Kidney capillary endothelial cell (primary cell): Measurements from ENCODE around the gene ABCA13.

Experiments
- DNase-seq: peaks from one replicate; pipeline ENCODE4 v3.0.0-alpha.2; 2018; ENCODE audit warnings: low spot score

Gene ABCA13

DNA sequence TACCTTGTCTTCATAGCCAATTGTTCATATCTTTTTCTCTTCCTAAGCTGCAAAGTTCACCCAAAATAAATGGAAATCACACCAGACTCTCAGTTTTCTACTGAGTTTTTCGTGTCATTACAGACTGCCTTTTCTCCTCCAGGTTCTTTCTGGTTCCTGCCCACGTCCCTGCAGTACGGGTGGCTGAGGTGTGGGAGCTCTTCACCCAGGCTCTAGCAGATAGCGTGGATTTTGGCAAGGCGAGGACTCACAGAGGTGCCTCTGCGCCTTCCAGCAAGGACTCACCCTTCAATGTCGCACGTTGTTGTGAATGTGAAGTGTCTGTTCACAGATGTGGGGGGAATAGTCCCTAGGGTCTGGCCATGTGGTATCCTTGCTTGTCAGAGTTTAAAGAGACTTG lies 71.6 kb downstream of the ABCA13 start:
- no peak for DNase-seq

DNA sequence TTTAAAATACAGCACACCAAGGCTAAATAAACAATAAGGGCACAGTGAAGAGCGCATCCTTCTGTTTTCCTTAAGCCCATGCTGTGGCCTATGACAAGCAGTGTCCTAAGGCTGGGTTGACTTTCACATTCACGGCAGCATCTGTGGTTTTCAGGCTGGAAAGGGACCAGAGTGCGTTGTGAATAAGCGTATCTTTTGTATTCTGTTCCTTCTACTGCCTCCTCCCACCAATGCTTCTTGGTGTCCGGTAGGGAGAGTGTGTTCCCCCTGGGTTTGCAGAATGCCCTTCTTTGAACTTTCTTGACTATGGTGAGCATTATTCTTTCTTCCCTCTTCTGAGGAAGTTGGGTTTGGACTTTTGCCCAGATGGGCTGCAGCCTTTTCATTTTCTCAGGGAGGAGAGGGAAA lies 73.6 kb downstream of the ABCA13 start:
- no peak for DNase-seq

DNA sequence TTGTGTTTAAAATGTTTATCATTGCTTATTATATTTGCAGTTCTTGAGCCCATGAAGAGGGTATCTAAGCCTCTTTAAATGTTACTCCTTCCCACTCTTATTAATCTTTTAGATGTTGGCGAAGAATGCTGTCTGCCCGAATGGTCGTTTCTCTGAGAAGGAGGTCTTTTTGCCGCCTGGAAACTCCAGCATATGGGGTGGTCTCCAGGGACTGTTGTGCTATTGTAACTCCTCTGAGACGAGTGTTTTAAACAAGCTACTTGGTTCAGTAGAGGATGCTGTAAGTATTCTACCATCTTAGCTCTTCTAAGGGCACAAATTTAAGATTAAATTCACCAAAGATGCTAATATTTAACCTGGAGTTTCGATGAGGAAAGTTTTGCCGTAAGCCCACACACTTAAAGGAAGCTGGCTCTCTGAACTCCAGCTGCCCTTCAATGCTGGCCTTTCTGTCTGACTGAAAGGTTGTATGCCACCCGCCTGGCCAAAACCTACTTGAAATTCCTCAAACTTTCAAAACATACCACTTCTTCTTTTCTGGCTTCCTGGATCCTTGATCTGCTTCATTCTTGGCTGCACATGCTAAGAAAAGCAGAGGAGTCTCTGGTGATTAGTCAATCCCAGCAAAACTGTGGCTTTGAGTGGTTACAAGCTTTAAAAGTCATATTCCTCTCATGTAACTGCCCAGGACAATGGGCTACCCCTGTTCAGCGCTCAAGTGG lies 74.7 kb downstream of the ABCA13 start:
- no peak for DNase-seq

DNA sequence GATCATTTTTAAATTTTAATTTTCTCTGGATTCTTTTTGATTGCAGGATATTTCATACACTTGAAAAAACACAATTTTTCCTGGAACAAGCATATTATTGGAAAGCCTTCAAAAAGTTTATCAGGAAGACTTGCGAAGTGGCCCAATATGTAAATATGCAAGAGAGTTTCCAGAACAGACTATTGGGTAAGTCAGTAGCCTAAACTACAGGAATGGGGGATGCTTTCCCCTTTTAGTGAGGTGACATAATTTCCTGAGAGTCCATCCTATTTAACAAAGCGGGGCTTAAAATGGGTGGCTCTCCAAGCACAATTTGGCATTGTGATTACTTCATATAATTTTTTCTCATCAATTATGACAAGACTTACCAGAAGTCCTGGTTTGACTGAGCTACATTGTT lies 77.9 kb downstream of the ABCA13 start:
- no peak for DNase-seq

DNA sequence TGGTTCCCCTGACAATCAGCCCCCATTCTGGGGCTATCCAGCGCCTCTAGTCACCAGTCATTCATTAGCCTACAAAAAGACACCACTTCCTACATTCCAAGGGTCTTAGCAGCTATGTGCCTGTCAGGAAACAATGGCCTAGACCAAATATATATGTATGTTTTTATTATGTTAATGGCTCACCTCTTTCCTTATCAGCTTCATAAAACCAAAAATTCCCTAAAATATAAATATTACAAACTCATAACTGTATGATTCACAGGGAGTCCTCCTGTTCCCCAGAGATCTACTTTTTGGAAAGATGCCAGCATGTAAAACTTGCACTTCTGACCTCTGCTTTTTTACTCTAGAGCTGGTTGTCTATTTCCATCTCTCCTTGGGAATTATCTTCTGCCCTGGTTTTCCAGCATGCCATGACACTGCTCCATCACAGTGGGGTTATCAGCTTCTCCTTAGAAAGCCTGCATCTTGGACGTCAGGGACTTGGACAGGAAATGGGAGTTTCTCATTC lies 79.2 kb downstream of the ABCA13 start:
- peak; percentile 30 for DNase-seq

DNA sequence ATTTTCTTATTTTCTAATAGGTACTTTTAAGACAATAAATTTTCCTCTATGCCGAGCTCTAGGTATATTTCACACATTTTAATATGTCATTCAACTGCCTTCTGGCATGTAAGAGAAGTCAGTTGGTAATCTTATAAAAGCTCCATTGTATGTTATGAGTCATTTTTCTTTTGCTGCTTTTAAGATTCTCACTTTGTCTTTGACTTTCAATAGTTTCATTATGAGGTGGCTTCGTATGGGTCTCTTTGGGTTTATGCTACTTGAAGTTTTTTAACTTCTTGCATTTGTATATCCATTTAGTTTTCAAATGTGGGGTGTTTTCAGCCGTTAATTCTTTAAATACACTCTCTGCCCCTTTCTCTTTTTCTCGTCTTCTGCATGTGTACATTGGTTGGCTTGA lies 80.5 kb downstream of the ABCA13 start:
- DNase-seq, result no peak

DNA sequence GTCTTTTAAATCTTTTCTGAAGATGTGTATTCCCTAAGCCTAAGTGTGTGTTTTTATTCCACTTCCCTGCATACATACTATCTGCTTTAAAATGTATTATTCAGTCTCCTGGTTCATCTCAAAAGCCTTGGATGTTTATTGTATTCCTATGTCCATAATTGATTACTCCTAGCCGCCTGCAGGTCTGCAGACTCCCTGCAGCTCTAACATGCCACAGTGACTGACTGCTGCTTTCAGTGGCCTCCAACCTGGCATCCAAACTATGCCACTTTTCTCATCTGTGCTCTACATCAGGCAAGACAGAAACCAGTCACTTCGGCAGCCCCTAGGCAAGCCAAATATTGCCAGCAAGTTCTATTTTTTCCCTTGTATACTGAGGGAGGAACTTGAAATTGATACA lies 81.7 kb downstream of the ABCA13 start:
- DNase-seq, result no peak

GRCh38 chr7:48255046-48255445 lies 83.8 kb downstream of the ABCA13 start:
- DNase-seq, result no peak

DNA sequence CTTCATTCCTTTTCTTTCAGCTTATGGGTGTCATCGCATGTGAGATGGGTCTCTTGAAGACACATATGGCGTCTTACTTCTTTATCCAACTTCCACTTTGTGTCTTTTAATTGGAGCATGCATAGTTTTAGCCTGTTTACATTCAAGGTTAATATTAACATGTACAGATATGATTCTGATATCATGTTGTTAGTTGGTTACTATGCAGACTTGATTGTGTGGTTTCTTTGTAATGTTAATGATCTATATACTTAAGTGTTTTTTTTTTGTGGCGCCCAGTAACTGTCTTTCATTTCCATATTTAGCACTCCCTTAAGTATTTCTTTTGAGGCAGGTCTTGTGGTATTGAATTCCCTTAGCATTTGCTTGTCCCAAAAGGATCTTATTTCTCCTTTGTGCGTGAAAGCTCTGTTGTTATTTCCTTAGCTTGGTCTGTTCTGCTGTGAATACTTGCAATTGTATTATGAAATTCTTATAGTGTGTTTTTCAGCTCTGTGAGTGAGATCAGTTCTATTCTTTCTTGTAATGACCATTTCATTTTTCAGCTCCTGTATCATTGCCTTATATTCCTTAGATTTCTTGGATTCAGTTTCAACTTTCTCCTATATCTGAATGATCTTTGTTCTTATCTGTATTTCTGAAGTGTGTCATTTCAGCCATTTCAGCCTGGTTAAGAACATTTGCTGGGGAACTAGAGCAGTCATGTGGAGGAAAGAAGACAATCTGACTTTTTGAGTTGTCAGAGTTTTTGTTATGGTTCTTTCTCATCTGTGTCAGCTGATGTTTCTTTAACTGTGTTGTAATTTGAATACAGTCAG lies 88.4 kb downstream of the ABCA13 start:
- no peak for DNase-seq

DNA sequence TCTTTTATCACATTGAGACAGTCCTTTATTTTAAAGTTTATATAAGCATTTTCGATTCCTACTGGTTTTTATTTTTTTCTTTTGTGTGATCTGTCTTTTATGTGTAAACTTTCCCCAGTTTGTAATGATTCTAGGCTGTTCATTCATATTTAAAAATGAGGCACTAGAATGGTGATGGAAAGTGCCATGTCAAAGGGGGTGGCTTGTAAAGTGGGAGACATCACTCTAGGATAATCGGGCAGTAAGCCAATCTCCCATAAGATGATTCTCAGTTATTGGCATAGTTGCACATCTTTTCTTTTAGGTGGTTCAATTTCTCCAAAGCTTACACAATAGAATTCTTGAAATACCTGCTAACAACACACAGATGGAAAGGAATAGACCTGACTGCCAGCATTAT lies 90.4 kb downstream of the ABCA13 start:
- DNase-seq, result no peak

DNA sequence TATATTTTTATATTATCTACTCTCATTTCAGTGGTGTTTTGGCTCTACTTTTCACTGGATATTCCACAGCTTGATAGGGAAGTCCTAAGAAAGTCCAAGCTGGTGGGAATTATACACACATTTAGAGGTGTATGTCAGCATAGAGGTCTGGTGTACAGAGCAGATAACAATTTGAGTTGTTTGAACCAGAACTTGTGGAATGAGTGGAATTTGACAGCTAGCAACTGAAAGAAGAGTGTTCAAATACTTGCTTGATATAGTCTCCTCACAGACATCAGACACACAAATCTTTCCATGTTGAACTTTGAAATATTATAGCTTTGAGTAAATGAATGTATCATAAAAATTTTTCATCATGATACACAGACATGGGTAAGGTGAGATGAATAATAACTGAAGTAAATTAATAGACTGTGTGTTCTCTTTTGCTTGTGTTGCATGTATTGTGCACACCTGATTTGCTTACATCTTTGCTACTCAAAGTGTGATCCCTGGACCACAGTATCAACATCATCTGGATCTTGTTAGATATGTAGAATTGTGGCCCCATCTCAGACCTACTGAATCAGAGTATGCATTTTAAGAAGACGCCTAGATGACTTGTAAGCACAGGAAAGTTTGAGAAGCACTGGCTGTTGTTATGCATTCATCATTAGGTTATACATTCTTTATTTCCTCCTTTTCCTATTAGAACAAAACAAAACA lies 91.5 kb downstream of the ABCA13 start:
- DNase-seq, result no peak

GRCh38 chr7:48263311-48263650 lies 92.0 kb downstream of the ABCA13 start:
- DNase-seq, result no peak

DNA sequence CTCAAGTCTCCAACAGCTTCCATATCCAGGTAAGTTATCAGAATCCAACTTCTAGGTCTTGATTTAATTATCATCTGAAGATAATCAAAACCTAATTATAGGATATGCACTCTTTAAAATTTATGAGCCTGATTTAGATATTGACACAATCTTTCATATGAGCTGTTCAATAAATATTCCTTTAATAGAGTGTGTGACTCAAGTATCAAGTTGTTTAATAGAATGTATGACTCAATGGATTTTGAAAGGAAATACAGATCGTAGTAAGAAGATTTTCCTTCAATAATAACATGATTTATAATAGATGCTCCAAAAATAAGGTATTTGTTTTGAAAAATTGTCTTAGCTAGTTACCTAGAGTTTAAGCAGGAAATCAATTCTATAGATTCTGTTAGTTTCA lies 97.8 kb downstream of the ABCA13 start:
- DNase-seq, result no peak

DNA sequence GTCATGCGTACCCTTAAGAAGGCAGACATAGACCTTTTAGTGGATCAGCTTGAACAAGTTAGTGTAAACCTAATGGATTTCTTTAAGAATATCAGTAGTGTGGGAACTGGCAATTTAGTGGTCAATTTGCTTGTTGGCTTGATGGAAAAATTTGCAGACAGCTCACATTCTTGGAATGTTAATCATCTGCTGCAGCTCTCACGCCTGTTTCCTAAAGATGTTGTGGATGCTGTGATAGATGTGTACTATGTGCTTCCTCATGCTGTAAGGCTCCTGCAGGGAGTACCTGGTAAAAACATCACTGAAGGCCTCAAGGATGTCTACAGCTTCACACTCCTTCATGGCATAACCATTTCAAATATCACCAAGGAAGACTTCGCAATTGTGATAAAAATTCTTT lies 103.4 kb downstream of the ABCA13 start:
- DNase-seq, result no peak

- DNase-seq, result no peak
Observed at GRCh38 chr7:48279420-48279819, 108.2 kb downstream of the ABCA13 start.

GRCh38 chr7:48280100-48280499 lies 108.8 kb downstream of the ABCA13 start:
- DNase-seq, result no peak

DNA sequence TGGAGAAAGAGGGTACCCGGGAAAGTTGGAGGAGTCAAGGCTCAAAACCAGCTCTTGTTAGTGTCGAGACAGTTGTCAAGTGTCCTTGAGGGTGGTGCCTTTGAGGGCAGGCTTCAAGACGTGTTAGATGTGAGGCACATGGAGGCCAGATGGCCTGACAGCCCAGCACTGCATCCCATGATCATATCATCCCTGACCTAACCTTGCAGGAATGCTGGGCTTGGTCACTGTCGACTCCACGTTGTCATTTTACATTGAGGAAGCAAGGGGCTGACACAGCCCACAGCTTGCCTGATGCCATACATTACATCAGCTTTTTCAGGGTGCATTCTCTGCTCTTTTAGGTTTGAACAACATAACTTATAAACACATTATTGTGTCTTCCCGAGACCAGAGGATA lies 114.1 kb downstream of the ABCA13 start:
- no peak for DNase-seq

GRCh38 chr7:48286836-48287235 lies 115.6 kb downstream of the ABCA13 start:
- DNase-seq, result no peak

DNA sequence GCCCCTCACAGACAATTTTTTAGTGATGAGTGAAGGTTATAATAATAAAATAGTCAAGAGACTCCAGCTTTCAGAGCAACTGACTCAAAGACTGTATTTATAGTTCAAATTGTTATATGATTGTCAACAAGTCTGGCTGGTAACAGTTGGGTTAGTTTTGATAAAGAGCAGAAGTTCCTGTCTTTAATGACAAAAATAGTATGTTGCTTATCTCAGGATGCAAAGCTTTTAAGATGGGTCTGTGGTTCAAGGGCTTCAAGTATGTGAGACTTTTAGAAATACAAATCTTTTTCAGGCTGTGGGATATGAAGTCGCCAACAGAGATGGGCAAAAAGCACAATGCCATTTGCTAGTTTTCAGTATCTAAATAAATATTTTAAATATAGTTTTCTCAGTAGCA lies 118.4 kb downstream of the ABCA13 start:
- no peak for DNase-seq

DNA sequence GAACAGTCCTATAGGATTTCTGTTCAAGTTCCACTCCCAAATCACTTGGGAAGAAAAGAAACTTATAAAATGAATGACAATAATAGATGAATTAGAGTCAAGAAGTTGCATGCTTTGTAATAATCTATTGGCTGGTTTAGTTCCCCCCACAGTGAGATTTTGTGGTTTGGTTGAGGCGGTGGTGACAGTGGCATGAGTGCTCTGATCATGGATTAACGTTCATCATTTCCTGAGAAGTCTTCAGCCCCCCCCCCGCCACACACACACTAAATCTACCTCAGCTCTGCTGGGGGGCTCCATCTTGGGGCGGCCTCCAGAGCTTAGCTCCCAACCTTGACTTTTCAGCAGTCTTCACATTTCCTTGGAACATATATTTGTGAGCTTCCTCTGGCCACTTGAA lies 121.7 kb downstream of the ABCA13 start:
- no peak for DNase-seq

- DNase-seq, result no peak
Observed at GRCh38 chr7:48295296-48295971, 124.2 kb downstream of the ABCA13 start.

DNA sequence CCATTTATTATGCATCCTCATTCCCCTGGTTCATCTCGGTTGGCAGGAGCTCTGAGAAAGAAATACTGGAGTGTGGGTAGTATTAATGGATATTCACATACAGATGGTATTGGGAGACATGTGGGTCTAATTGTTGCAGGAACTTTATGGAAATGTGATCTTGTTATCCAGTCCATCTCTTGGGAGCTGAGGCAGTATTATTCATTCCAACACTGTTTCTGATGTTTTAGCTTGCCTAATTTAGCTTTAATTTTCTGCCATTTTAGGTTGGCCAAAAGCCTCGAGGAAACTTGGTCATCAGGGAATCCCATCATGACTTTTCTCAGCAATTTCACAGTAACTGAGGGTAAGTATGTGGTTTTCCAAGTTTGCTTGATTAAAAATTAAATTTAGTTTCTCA lies 125.7 kb downstream of the ABCA13 start:
- no peak for DNase-seq
